ENCODE data around the gene SYNE1.
"Not testable (repeated sequence)": the region's sequence is repeated elsewhere in the genome, so short reads cannot be mapped to it uniquely, and the experiment has no call there.

Gene SYNE1

DNA sequence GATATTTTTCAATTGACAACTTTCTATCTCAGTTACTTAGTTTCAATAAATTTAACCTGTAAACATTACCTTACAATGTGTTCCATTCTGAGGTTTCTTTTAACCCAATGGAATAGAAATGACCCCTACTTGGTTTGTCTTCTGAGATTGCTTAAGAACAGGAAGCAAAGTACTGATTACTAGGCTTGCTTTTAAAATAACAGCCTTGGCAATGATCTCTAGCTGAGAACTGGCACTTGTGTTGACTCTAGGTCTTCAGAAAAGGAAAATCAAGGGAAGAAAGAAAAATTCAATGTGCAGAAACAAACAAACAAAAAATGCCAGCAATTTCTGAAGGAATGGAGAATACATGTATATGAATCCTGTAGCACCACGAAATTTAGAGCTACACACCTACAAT is 66.1 kb downstream of the SYNE1 start:
- DNase-seq (ENCODE audit: low read depth in 2 of 2), result no peak

DNA sequence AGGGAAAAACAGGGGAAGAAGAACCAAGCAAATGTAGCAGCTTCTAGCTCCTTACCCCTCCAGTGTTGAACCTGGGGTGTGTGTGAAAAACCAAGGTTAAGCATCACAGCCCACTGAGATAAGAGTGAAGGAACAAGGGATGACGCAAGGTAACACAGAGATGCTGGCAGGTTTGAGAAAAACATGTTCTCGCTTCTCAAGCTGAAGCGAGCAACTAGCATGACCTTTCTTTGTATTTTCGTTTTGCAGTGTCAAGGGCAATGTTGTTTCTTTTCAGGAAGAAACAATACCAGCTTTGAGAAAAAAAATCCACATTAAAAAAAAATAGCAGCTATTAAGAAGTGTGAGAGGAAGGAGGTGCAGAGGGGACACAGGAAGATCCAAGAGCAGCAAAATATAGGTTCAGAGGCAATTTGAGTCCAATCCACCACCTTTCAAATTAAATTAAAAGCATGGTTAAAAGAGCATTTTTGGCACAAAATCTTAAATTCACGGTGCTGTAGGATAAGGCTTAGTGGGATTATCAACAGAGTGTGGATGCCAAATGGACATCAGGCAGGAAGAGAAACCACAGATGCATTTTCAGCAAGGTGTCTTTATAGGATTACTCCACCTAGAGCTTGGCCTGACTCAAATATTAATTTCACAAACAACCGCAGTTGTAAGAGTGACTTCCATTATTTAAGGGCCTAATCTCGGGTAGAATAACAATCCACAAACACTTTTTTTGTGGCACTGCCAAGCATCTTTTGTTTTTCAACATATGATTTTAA is 70.9 kb downstream of the SYNE1 start:
- no peak for DNase-seq (ENCODE audit: low read depth in 2 of 2)

DNA sequence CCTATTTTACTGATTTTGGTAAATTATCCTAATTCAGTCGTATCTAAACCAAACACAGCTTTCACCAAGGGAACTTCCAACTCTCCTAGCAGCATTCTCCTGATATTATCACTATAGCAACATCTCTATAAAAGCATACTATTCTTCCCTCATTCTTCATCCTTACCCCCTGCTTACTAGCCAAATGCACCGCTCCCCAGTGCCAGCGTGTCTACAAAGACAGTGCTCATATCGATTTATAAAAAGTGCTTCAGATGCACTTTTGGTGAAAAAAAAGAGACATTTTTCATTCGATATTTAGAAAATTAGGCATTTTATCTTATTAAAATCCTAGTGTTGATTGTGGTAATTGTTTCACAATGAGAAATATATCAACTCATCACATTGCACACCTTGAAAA is 74.0 kb downstream of the SYNE1 start:
- DNase-seq (ENCODE audit: low read depth in 2 of 2), result no peak

DNA sequence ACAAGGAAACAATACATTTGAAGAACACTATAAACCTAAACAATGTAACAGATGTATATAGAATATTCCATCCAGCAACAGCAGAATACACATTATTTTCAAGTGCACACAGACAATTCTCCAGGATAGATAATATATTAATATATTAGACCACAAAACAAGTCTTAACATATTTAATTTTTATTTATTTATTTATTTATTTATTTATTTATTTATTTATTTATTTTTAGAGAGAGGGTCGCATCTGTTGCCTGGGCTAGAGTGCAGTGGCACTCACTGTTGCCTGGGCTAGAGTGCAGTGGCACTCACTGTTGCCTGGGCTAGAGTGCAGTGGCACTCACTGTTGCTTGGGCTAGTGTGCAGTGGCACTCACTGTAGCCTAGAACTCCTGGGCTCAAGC is 78.4 kb downstream of the SYNE1 start:
- DNase-seq (ENCODE audit: low read depth in 2 of 2), result not testable (repeated sequence)

DNA sequence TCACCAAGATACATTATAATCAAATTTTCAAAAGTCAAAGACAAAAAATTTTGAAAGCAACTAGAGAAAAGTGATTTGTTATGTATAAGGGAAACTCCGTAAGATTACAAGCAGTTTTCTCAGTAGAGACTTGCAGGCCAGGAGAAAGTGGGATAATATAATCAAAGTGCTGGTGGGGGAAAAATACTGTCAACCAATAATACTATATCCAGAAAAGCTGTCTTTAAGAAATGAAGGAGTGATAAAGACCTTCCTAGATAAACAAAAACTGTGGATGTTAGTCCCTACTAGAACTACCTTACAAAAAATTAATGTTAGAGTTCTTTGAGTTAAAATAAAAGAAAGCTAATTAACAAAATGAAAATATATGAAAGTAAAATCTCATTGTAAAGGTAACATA is 79.7 kb downstream of the SYNE1 start:
- no peak for DNase-seq (ENCODE audit: low read depth in 2 of 2)

DNA sequence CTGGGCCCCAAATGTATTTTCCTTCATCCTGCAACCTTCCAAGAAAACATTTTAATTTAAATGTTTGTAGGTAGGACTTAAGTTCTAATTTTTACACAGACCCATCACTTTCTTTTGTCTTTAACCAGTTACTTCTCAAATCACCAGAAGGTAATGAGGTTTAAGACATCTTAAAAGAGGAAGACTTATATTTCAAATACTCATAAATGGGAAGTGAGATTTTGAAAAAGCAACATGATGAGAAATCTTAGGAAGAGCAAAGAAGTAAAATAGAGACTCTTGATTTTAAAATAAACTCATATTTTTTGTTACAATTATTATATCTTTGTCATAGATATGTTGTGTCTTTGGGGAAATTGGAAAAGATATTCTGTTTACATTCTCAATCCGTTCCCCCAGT is 82.3 kb downstream of the SYNE1 start:
- no peak for DNase-seq (ENCODE audit: low read depth in 2 of 2)

DNA sequence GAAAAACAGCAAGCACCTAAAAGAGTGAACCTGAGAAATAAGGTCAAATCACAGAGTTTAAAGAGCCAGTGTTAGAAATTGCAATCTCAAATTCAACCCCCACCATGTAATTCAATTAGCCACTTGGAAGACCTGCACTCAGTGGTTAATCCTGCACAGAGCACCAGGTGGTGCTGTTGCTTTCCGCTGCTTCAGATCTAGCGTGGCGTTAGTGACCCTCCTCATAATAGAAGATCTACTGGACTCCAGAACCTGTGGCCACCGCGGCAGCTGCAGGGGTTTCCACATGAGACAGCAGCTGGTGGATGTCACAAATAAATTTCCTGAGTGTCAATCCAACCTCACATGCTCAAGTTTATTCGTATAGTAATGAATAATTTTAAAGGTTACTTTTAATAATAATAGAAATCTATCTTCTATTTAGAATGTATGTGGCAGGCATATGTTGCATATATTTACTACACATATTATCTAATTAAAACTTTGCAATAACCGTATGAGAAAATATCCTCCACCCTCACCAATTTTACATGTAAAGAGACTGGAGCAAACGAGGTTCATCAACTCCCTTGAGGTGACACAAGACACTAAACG is 84.4 kb downstream of the SYNE1 start:
- peak in 1 of 2 experiments; percentile 14 for DNase-seq (ENCODE audit: low read depth in 2 of 2)

DNA sequence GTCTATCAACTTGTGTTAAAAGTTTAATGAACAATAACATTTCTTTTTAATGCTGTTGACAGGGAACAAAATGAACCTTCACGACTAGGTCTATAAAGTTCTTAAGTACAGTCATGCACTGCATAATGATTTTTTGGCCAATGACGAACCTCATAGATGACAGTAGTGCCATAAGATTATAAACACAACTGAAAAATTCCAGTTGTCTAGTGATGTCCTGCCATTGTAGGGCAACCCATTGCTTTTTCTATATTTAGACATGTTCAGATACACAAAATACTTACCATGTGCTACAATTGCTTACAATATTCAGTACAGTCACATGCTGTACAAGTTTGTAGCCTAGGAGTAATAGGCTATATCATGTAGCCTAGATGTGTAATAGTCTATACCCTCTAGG is 93.6 kb downstream of the SYNE1 start:
- DNase-seq (ENCODE audit: low read depth in 2 of 2), result no peak

DNA sequence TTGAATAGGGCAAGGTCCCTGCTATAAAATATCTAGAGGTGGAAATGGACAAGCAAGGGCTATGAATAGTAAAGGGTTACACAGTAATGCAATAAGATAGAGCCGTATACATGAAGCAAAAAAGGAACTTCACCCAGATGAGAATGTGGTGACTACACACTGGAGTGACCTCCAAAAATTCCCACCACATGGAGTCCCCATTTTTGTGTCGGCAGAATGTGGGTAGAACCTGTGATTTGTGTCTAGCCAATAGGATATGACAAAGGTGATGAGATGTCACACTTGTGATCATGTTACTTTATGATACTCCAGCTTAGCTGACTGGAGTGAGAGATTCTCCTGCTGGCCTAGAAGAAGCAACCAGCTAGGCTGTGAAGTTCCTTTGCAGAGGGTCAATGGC is 96.8 kb downstream of the SYNE1 start:
- no peak for DNase-seq (ENCODE audit: low read depth in 2 of 2)

DNA sequence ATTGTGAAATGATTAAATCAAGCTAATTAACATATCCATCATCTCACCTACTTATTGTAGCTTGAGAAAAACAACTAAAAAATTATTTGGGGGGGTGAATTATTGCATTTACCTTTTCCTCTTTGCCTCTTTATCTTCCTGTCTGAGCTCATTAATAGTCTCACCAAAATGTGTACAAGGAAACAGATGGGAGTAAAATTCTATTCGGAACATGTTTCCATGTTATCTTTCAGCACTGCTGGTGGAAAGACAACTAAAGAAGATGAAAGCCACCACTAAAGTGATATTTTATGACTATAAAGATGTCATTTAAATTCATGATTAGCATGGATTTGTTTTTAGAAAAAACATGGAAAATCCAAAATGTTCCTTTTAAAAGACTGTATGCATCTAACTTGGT is 102.6 kb downstream of the SYNE1 start:
- DNase-seq (ENCODE audit: low read depth in 2 of 2), result no peak

DNA sequence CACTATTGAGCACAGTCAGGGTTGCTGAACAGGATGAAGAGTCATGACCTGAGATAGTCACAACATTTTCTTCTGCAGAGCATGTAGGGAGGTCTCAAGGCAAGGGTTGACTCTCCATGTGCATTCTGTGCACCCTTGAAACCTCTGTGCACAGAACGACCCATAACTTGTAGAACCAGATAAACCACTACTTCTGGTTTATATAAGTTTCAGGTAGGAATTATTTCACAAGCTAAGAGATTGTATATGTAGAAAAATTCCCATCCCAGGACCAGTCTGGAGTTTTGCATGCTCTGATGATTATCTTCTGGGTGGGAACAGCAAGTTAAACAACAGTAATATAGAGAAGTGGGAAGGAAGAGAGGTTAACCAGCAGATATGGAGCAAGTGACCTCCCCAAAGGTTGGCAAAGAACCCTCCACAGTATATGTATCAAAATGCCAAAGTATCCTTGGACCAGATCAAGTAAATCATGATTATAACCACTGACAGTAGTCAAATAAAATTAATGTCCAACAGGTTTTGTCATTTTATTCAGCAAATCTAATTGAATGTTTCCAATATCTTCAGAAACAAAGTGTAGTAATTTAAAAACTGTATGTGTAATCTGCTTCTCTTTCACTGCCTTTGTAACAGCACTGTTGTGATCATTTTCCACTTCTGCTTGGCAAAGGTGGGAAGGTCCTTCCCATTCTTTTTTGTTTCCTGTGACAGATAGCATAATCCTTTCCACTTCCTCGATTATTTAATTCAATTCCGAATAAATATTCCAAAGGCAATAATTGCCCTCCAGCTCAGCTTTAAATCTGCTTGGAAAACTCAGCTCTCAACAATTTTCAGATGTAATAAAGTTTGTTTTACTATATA is 104.4 kb downstream of the SYNE1 start:
- DNase-seq (ENCODE audit: low read depth in 2 of 2), result no peak

DNA sequence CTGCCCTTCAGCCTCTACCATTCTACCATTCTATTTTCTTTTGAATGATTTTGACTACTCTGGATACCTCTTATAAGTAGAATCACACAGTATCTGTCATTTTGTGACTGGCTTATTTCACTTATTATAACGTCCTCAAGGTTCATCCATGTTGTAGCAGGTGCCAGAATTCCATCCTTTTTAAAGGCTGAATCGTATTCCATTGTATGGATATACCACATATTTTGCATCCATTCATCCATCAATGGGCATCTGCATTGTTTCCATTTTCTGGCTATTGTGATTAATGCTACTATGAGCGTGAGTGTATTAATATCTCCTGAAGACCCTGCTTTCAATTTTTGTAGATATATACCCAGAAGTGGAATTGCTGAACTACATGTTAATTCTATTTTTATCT is 105.5 kb downstream of the SYNE1 start:
- DNase-seq (ENCODE audit: low read depth in 2 of 2), result no peak

DNA sequence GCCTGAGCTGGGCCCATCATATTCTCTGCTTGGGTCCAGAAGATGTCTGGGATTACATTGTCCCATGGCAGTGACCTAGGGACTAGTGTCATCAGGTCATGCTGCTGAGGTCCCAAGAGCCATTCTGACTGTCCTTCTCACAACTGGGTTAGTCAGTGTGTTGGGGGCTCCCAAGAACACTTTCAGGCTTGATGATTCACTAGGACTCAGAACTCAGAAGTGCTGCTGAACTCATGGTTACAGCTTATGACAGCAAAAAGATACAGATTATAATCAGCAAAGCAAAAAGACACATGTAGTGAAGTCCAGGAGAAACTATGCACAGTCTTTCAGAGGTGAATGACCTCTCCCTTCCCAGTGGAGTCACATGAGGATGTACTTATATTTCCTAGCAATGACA is 107.8 kb downstream of the SYNE1 start:
- DNase-seq (ENCODE audit: low read depth in 2 of 2), result no peak

DNA sequence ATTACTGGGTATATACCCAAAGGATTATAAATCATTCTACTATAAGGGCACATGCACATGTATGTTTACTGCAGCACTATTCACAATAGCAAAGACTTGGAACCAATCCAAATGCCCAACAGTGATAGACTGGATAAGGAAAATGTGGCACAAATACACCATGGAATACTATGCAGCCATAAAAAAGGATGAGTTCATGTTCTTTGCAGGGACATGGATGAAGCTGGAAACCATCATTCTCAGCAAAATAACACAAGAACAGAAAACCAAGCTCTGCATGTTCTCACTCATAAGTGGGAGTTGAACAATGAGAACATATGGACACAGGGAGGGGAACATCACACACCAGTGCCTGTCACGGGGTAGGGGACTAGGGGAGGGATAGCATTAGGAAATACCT is 123.0 kb downstream of the SYNE1 start:
- DNase-seq (ENCODE audit: low read depth in 2 of 2), result not testable (repeated sequence)

DNA sequence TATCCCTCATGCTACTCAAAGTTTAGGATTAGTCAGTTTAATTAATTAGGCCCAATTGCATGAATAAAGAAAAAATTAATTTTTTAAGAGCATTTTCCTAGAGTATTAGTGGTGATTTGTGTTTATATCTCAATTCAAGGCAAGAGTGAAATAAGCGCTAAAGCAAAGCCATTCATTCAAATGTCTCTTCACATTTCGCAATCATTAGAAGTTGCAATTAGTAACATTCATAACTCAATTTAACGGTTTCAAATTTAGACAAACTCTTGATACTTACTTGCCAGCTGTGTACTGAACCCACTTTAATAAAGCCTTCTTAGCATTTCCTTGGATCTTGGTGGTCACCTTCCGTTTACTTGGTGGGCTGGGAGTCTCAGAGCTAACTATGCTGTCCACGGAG is 127.2 kb downstream of the SYNE1 start:
- DNase-seq (ENCODE audit: low read depth in 2 of 2), result no peak

DNA sequence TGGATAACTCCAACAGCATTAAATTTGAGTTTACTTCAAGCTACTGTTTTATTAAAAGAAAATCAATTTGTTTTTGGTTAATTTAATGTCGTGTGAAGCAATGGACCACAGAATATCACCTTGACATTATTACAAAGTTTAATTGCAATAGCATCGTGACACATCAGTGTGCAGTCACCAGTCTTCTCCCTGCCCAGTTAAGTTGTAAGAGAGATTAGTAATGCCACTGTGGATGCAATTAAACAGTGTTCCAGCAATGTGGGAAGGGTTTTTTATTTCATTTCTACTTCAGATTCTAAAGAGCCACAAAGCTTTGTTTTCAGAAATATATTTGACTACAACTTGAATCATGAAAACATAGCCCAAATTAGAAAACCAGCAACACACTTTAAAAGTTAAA is 128.7 kb downstream of the SYNE1 start:
- DNase-seq (ENCODE audit: low read depth in 2 of 2), result no peak

DNA sequence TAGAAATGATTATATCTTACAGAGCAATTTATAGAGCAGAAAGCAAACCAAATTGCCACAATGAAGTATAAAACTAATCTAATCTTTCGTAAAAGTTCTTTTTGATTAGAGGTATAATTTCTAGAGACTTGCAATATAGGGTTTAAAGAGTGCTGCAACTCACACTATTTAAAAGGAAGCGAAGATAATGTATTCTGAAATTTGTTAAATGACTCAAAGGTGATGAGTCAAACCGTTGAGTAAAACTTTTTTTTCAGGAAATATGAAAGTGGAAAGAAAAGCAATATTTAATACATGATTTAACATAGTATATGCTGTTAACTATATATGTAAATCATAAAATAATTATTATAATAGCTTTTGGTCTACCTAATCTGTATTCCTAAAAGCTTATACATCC is 133.6 kb downstream of the SYNE1 start:
- no peak for DNase-seq (ENCODE audit: low read depth in 2 of 2)

DNA sequence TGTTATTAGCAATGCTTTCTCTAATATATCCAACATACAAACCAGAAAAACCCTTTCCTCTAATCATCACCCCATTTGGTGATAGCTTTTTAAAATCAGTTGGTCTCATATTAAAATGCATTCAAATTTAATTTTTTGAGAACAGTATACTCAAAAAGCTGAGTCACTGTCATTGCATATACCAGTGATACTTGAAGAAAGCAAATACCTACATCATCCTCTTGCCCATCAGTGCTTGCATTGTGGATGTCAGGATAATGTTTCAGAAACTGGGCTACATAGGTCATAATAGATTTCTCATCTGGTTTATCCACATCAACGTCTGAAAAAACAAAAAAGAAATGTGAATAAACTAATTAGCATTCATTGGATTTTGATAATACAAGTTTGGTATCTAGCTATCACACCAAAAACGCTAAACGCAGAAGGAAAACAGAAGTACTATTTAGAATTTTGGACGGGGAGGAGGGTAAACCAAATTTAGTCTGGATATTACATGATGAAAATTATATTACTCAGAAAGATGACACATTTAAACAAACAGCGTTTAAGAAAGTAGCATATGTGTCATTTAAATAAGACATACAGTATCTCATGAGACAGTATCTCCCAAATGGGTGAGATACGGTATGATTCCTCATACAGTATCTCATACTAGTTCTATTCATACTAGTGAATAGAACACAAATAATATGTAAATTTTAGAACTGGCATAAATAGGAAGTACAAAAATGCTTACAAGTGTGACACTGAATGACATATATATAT is 134.6 kb downstream of the SYNE1 start:
- DNase-seq (ENCODE audit: low read depth in 2 of 2), result no peak

DNA sequence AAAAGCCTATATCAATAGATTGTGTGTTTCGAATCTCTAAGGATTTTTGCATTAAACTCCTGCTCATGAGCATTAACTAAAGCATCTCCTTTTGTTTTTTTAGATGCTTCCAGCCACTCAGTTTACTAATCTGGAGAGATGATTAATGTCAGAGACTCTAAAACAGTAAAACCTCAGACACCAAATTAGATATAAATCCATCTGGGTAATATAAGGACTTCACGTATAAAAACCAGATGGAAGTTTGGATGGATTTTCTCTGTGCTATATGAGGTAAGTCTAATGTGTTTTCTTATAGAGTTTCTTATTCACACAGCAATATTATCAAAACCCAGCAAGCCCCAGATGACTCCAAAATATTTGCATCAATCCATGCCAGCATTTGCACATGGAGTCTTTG is 137.2 kb downstream of the SYNE1 start:
- DNase-seq (ENCODE audit: low read depth in 2 of 2), result no peak

DNA sequence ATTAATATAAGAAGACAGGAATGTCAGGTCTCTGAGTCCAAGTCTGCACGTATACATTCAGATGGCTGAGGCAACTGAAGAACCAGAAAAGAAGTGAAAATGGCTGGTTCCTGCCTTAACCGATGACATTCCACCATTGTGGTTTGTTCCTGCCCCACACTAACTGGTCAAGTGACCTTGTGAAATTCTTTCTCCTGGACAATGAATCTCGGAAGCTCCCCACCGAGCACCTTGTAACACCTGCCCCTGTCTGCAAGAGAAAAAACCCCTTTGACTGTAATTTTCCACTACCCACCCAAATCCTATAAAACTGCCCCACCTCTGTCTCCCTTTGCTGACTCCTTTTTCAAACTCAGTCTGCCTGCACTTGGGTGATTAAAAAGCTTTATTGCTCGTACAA is 140.4 kb downstream of the SYNE1 start:
- DNase-seq (ENCODE audit: low read depth in 2 of 2), result no peak

DNA sequence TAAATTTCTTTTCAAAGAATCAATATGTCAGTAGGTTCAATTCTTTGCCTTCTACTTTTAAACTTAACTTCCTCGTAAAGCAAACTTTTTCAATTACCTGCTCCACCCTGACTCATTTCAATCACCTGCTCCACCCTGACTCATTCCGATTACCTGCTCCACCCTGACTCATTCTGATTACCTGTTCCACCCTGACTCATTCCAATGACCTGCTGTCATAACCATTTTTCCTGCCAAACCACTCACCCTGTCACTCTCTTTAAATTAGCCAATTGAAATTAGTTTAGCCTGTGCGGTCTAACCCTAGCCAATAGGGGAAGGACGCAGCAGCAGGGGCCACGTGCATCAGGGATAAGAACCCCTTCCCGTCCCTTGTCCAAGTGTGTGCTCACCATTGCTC is 141.7 kb downstream of the SYNE1 start:
- not testable (repeated sequence) for DNase-seq (ENCODE audit: low read depth in 2 of 2)

DNA sequence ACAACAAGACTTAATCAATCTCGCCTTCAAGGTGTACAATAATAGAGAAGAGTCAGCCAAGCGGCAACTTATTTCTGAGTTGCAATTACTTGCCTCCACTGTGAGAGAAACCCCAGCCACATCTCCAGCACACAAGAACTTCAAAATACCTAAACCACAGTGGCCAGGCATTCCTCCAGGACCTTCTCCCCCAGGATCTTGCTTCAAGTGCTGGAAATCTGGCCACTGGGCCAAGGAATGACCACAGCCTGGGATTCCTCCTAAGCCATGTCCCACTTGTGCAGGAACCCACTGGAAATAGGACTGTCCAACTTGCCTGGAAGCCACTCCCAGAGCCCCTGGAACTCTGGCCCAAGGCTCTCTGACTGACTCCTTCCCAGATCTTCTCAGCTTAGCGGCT is 144.9 kb downstream of the SYNE1 start:
- not testable (repeated sequence) for DNase-seq (ENCODE audit: low read depth in 2 of 2)

All from stimulated activated CD4-positive, alpha-beta T cell treated with anti-CD3 and anti-CD28 coated beads, Interleukin-12 subunit alpha, Interleukin-12 subunit beta, amount 100 ng/mL, for 24 hours (primary cell).